Measurements from ENCODE around the gene A4GALT. TPM values are rescaled to one million over a fixed set of nuclear protein-coding genes. Genes with fewer than 3 reads are reported as not detected.

Gene A4GALT
- total RNA-seq, 1 experiment from 2014 or later: 3.4 TPM

DNA sequence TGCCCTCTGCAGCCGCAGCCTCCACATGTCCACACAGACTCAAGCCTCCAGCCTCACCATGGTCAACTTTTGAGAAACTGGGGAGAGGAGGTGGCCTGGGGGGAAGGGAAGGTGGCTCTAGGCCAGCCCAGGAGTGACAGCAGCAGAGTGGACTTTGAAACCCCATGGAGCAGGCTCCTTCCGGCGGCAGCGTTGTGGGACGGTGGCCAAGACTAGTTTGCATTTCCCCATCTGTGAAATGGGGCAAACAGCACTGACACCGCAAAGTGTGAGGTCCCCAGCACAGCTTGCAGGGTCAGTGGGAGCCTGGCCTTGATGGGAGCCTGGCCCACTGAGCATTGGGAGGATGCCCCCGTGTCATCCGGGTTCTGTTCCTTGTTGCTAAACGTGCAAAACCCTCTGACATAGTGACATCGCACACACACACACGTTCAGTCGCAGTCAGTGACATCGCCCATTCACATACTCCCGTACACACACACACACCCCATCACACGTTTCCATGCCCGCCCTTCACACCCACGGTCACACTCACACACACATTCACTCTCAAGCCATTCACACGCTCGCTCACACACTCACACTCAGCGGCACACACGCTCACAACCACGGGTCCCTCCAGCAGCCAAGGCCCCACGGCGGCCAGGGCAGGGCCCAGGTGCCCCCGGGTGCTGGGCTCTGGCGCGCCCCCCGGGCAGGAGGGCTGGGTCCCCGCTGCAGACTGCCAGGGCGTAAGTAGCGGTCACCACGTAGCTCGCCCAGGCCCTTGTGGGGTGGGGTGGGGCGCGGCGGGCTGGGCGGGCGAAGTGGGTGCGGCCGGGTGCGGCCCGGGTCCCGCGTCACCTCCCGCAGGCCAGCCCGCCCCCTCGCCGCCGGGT lies 72.1 kb downstream of the A4GALT start:
- Mint-ChIP-seq H3K4me3 (peak overlapping the region; percentile 85 to 98), H3K4me1 (peaks cover 27 to 45% of the 10 kb centered on the region in 2 experiments), H3K27ac (peak overlapping the region; percentile 15 to 93 (median 91); a peak in 5 of 7 replicates), H3K36me3 (ENCODE audit: insufficient read depth in 1 of 3, low read depth in 3 of 3) (no peaks in the 10 kb centered on the region), H3K9me3 (no peaks in the 10 kb centered on the region; a peak in 1 of 5 replicates), H3K27me3 (ENCODE audit: low read depth) (no peaks in the 10 kb centered on the region; the same call in 1 of the 2 replicates)
- Histone ChIP-seq H2BK12ac (ENCODE audit: insufficient read length, low read depth, low read length) (no peak overlapping the region), H4K8ac (replicated peaks; ENCODE audit: insufficient read length, low read depth, low read length) (no peak overlapping the region), H4K91ac (ENCODE audit: insufficient read length, low read depth, low read length) (no peak overlapping the region), H3K9me3 (ENCODE audit: control insufficient read depth, low read depth, low read length) (no peaks in the 10 kb centered on the region), H4K5ac (ENCODE audit: insufficient read length, low read depth, low read length) (no peak overlapping the region), H3K79me1 (ENCODE audit: insufficient read depth, low read depth, low read length, poor library complexity, severe bottlenecking) (peaks cover 7% of the 10 kb centered on the region), H3K4ac (ENCODE audit: low read depth, low read length) (no peak overlapping the region), H2BK20ac (ENCODE audit: low read depth, low read length, poor library complexity, severe bottlenecking) (no peak overlapping the region), H3K9ac (ENCODE audit: extremely low read depth, insufficient read length, low read length) (peak overlapping the region; percentile 80), H3K23ac (ENCODE audit: insufficient read length, low read depth, low read length) (no peak overlapping the region), H4K20me1 (ENCODE audit: control insufficient read depth, insufficient read depth, insufficient read length) (no peaks in the 10 kb centered on the region), H3K56ac (ENCODE audit: insufficient read length, low read depth, low read length) (peak overlapping the region; percentile 15), H3K4me2 (ENCODE audit: insufficient read depth, insufficient read length, low read length) (peak overlapping the region; percentile 99), H3K23me2 (ENCODE audit: insufficient read length, low read depth, low read length, poor library complexity, severe bottlenecking) (peaks cover 13% of the 10 kb centered on the region), H2BK5ac (ENCODE audit: insufficient read length, low read length) (no peak overlapping the region), H3K14ac (ENCODE audit: insufficient read depth, low read length) (peak overlapping the region; percentile 14; the same call in 1 of the 2 replicates), H3T11ph (ENCODE audit: low read length) (no peak overlapping the region), H3K18ac (ENCODE audit: insufficient read length, low read depth, low read length) (no peak overlapping the region), H2BK120ac (ENCODE audit: low read depth, low read length, poor library complexity, severe bottlenecking) (no peak overlapping the region), H2AFZ (ENCODE audit: low read length) (no peak overlapping the region), H3K4me1 (ENCODE audit: insufficient read depth, low read length) (peaks cover 7% of the 10 kb centered on the region; the same call in 1 of the 2 replicates), H3K27me3 (ENCODE audit: insufficient read depth, low read length) (no peaks in the 10 kb centered on the region), H2BK15ac (ENCODE audit: low read depth, low read length) (no peak overlapping the region), H3K27ac (ENCODE audit: insufficient read length, low read depth, low read length) (no peak overlapping the region), H3K79me2 (ENCODE audit: insufficient read depth, low read length) (no peaks in the 10 kb centered on the region; the same call in 1 of the 2 replicates), H2AK5ac (ENCODE audit: insufficient read length, low read length) (no peak overlapping the region)
- DNase-seq: no peak
- TF ChIP-seq, protein P1, sequence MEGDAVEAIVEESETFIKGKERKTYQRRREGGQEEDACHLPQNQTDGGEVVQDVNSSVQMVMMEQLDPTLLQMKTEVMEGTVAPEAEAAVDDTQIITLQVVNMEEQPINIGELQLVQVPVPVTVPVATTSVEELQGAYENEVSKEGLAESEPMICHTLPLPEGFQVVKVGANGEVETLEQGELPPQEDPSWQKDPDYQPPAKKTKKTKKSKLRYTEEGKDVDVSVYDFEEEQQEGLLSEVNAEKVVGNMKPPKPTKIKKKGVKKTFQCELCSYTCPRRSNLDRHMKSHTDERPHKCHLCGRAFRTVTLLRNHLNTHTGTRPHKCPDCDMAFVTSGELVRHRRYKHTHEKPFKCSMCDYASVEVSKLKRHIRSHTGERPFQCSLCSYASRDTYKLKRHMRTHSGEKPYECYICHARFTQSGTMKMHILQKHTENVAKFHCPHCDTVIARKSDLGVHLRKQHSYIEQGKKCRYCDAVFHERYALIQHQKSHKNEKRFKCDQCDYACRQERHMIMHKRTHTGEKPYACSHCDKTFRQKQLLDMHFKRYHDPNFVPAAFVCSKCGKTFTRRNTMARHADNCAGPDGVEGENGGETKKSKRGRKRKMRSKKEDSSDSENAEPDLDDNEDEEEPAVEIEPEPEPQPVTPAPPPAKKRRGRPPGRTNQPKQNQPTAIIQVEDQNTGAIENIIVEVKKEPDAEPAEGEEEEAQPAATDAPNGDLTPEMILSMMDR (conservative IDR thresholded peaks at IDR 0.05): no peak
- WGBS (ENCODE audit: extremely low coverage, insufficient read length, low lambda C conversion rate): no CpG with 5 or more reads among the region's 49 CpGs
